DMS153 (cell line): ENCODE data around the gene GRIK5.
"Not testable (repeated sequence)": the region's sequence is repeated elsewhere in the genome, so short reads cannot be mapped to it uniquely, and the experiment has no call there.

Source experiments
- DNase-seq: peaks from one replicate; lab custom pipeline; 2025; lab: John Stamatoyannopoulos, UW

GRIK5 gene, protein sequence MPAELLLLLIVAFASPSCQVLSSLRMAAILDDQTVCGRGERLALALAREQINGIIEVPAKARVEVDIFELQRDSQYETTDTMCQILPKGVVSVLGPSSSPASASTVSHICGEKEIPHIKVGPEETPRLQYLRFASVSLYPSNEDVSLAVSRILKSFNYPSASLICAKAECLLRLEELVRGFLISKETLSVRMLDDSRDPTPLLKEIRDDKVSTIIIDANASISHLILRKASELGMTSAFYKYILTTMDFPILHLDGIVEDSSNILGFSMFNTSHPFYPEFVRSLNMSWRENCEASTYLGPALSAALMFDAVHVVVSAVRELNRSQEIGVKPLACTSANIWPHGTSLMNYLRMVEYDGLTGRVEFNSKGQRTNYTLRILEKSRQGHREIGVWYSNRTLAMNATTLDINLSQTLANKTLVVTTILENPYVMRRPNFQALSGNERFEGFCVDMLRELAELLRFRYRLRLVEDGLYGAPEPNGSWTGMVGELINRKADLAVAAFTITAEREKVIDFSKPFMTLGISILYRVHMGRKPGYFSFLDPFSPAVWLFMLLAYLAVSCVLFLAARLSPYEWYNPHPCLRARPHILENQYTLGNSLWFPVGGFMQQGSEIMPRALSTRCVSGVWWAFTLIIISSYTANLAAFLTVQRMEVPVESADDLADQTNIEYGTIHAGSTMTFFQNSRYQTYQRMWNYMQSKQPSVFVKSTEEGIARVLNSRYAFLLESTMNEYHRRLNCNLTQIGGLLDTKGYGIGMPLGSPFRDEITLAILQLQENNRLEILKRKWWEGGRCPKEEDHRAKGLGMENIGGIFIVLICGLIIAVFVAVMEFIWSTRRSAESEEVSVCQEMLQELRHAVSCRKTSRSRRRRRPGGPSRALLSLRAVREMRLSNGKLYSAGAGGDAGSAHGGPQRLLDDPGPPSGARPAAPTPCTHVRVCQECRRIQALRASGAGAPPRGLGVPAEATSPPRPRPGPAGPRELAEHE

GRCh38 chr19:42069619-42070351 lies at the start of gene GRIK5:
TSS of gene GRIK5 (minus strand) at chr19:42070206. CDS start at chr19:42065770, 4,436 bp downstream.
- DNase-seq, result peak; percentile 21

GRCh38 chr19:42117076-42117475 lies 47.1 kb upstream of the GRIK5 start:
- no peak for DNase-seq

DNA sequence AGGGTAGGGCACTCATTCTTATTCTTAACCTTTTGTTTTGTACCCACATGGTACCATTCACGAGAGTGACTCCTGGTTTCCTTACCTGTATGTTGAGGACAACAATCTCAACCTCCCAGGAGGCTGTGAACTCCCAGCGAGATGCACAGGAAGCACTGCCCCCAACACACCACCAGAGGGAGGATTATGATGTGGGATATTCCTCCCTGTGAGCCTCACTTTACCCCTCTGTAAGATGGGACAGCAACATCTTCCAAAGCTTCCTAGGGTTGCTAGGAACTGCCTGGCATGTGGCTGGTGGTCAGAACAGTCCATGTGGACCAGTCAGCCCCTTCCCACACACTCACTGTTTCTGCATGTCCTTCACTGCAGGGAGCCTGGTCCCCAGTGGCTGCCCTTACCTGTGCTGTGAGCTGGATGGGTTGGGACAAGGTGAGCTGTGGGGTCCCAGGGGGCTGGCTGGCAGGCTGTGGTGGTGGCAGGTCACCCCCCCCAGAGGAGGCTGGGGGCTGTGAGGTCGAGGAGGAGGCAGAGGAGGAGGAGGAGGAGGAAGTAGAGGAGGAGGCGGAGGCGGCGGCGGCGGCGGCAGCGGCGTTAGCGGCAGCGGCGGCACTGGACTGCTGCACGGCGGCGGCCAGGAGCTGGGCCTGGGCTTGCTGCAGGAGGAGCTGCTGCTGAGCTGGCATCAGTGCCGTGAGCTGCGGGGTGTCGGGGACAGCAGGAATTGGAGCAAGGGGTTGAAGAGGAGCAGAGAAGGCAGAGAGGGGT lies 46.5 kb upstream of the GRIK5 start:
- DNase-seq, result no peak

DNA sequence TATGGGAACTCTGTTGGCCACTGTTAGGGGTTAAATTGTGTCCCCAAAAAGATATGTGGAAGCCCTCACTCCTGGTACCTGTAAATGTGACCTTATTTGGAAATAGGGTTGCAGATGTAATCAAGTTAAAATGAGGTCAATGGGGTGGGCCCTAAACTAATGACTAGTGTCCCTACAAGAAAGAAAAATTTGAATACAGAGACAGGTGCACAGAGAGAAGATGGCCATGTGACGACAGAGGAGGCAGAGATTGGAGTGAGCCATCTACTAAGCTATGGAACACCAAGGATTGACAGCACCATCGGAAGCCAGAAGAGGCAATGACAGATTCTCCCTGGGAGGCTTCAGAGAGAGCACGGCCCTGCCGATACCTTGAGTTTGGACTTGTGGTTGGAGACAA lies 45.7 kb upstream of the GRIK5 start:
- DNase-seq, result no peak

DNA sequence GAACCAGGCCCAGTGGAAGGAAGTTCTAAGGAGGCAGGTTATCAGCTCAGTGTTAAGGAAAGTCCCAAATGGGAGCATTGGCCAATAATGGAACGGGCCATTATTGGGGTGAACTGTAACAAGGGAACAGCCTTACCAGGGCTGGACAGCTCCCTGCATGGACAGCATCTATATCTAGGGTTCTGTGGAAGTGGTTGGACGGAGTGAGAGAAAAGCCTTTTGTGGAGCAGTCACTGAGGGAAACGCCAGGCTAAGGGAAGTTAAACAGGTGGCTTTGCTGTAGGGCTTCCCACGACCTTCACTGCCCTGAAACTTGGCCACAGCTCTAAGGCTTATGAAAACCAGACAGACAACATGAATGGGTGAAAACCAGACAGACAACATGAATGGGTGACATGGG lies 45.2 kb upstream of the GRIK5 start:
- DNase-seq, result no peak

- peak; percentile 89 for DNase-seq
Measured at GRCh38 chr19:42114412-42114811, 44.4 kb upstream of the GRIK5 start.

GRCh38 chr19:42113641-42114348 lies 43.8 kb upstream of the GRIK5 start:
- DNase-seq, result peak; percentile 74

DNA sequence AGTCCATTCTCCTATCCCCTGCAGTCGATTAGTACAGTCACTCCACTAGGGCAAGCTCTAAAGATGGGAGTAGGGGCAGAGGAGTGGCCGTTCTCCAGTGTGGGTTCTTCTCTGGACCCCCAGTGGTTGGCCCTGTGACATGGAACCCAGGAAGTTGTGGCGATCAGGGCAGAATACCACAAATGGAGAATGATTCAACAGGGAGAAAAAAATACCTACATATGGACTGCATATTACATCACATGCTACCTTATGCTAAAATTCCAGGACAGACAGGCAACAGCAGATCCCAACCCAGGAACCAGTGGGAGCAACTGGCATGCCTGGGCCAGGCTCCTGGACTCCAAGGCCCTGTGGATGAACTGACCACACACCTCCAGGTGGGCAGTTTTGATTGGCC lies 41.8 kb upstream of the GRIK5 start:
- no peak for DNase-seq

DNA sequence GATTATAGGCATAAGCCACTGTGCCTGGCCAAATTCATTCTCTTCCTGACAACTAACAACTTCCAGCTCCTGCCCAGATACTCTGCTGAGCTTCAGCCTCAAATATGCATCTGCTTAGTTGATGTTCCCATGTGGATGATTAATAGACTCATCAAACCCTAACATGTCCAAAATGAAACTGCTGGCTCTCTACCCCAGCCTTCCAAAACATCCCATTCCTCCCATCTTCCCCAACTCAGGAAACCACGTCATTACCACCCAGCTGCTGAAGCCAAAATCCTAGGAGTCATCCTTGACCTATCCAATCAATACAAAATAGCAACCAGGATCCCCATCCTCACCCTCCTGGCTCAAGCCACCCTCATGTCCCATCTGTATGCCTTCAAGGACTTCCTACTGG lies 41.4 kb upstream of the GRIK5 start:
- DNase-seq, result no peak

DNA sequence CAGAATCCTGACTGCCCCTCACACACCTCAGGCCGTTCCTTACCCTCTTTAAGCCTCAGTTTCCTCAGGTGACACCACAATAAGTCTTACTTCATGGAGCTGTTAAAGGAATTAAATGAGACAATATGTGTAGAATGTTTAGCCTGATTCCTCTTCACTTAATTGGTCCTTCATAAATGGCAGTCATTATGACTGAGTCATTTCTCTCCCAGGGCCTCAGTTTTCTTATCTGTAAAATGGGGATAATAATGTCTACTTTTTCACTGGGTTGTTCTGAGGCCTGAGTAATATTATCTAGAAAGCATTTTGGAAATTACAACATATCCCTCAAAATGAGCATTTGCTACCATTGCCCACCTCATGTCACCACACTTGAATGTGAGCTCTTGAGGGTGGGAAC lies 40.7 kb upstream of the GRIK5 start:
- DNase-seq, result no peak

- no peak for DNase-seq
Measured at GRCh38 chr19:42109896-42110295, 39.9 kb upstream of the GRIK5 start.

DNA sequence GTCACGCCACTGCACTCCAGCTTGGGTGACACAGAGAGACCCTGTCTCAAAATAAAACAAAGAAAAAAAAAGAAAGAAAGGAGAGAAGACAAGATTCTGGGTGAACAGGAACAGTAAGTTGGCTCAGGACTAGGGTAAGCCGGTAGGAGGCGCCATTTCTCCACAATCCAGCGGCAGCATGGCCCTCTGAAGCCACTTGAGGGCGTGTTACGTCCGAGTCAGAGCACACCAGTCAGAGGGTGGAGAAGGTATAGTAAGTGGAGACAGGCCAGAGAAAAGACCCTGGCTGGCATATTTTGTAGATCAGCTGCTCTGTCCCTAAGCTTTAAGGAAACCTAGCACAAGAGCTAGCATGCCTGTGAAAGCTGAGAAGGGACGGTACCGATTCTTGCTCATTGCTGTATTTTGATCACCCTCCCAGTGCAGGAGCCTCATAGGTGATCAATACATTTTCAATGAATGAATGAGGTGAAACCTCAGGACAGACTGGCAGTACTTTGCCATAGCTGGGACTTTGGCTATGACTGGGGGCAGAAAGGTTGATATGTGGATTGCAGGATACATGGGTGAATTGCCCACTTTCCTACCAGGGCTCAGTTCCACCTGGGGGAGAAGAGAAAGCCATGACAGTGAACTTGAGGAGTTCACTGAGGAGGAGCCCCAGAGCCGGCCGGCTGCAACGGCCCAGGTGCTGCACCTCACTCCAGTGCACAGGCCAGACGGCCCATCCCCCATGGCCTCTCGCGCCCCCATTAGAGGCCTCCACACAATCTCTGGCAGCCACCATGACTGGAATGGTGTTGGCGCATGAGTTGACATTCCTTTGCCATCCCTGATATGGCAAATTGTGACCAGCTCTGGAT lies 38.8 kb upstream of the GRIK5 start:
- DNase-seq, result peak; percentile 84

DNA sequence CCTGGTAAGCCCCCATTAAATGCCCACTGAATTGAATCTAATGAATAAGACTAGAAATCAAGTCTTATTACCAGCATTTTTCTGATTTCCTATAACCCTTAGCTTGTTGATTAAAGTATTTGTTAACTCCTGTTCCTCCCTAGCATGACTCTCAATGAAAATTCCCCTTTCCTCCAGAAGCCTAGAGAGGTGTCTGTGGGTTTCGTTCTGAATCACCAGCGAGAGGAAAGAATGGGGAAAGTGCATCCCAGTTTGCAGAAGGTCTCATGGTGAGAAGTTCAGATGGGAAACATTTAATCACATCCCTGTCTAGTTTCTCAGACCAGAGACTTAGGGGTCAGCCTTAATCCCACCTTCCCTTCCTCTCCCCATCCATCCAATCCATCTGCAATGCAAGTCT lies 35.4 kb upstream of the GRIK5 start:
- no peak for DNase-seq

GRCh38 chr19:42102877-42103276 lies 32.9 kb upstream of the GRIK5 start:
- DNase-seq, result no peak

DNA sequence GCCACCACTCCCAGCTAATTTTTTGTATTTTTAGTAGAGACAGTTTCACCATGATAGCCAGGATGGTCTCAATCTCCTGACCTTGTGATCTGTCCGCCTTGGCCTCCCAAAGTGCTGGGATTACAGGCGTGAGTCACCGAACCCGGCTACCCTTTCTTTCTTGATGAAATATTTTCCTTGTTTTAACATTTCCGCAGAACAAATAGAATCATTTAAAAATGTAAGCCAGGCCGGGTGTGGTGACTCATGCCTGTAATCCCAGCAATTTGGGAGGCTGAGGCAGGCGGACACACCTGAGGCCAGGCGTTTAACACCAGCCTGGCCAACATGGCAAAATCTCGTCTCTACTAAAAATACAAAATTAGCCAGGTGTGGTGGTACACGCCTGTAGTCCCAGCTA lies 30.2 kb upstream of the GRIK5 start:
- DNase-seq, result not testable (repeated sequence)

- DNase-seq, result no peak
Measured at GRCh38 chr19:42099336-42099925, 29.4 kb upstream of the GRIK5 start.

DNA sequence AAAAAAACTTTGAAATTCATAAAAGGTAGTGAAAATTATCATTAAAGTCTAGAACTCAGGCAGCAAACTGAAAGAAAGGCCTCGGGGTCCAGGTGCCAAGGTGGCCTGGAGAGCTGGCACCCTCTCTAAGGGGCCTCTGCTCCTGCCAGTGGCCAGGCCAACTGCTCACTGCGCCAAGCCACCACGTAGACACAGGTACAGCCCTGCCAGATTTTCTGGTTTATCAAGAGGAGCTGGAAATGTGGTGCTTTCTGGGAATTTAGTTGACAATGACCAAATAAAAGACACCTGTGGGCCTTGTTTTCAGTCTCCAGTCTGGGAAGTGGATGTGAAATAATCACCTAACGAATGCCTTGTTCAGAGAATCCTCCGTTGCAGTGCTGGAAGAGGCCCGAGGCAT lies 28.8 kb upstream of the GRIK5 start:
- DNase-seq, result no peak

DNA sequence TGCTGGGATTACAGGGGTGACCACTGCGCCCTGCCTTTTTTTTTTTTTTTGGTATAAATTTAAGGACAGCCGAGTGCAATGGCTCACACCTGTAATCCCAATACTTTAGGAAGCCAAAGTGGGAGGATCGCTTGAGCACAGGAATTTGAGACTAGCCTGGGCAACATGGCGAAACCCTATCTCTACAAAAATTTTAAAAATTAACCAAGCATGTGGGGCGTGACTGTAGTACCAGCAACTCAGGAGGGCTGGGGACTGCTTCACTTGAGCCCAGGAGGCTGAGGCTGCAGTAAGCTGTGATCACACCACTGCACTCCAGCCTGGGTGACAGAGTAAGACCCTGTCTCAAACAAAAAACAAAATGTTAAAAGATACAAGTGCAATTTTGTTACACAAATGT lies 27.5 kb upstream of the GRIK5 start:
- no peak for DNase-seq

GRCh38 chr19:42096255-42096837 lies 26.3 kb upstream of the GRIK5 start:
- no peak for DNase-seq
